ENCODE measurements around the gene A1BG.

DNA sequence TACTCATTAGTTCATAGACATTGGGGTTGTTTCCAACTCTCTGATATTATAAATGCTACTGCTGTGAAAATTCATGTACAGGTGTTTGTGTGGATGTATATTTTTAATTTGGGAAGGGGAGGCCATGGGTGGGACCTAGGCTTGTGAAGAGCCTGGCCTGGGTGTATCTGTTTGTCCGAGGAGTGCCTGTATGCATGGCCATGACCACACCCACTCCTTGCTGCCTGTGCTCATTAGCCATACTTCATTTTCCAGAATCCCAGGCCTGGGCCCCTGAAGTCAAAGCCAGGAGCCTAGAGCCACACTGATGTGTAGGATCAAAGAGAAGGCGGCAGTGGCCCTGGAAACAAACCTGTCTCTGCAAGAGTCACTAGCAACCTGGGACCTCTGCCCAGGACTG, 37.7 kb downstream of the A1BG start:
- TF ChIP-seq, protein P1, sequence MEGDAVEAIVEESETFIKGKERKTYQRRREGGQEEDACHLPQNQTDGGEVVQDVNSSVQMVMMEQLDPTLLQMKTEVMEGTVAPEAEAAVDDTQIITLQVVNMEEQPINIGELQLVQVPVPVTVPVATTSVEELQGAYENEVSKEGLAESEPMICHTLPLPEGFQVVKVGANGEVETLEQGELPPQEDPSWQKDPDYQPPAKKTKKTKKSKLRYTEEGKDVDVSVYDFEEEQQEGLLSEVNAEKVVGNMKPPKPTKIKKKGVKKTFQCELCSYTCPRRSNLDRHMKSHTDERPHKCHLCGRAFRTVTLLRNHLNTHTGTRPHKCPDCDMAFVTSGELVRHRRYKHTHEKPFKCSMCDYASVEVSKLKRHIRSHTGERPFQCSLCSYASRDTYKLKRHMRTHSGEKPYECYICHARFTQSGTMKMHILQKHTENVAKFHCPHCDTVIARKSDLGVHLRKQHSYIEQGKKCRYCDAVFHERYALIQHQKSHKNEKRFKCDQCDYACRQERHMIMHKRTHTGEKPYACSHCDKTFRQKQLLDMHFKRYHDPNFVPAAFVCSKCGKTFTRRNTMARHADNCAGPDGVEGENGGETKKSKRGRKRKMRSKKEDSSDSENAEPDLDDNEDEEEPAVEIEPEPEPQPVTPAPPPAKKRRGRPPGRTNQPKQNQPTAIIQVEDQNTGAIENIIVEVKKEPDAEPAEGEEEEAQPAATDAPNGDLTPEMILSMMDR (IDR thresholded peaks at IDR 0.05) = no peak
- no peak for TF ChIP-seq POLR2A (IDR thresholded peaks at IDR 0.05)
- TF ChIP-seq EP300 (IDR thresholded peaks at IDR 0.05) = no peak
- no peak for TF ChIP-seq POLR2AphosphoS5 (IDR thresholded peaks at IDR 0.05)

All from sigmoid colon (tissue), 4 donors.